ENCODE data around the gene NEK3.

NEK3 gene

DNA sequence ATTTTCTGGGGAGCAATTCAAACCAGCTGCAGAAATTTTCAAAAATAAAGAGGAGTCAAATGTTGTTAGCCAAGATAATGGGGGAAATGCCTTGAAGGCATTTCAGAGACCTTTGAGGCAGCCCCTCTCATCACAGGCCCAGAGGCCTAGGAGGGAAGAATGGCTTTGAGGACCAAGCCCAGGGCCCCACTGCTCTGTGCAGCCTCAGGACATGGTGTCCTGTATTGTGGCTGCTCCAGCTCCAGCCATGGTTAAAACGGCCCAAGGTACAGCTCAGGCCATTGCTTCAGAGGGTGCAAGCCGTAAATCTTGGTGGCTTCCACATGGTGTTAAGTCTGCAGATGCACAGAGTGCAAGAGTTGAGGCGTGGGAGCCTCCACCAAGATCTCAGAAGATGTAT lies 62.6 kb downstream of the NEK3 start:
- no peaks in the 10 kb centered on the region for H3K79me2 ChIP-seq (ENCODE audit: insufficient read depth, low read length)
- no peak overlapping the region for H3K4me2 ChIP-seq (ENCODE audit: low read length)
- no peaks in the 10 kb centered on the region; the same call in 1 of the 2 replicates for H3K27me3 ChIP-seq (ENCODE audit: insufficient read depth, low read length)
- no peak overlapping the region for H3K27ac ChIP-seq (ENCODE audit: low read depth, low read length, poor library complexity, severe bottlenecking)
- H3K9me3 ChIP-seq (ENCODE audit: low read length) = no peaks in the 10 kb centered on the region
- no peaks in the 10 kb centered on the region for H3K9me2 ChIP-seq (ENCODE audit: low read depth, low read length)
- H2AFZ ChIP-seq (ENCODE audit: low read length) = no peak overlapping the region
- H3K4me1 ChIP-seq (ENCODE audit: insufficient read depth, low read length, severe bottlenecking) = no peaks in the 10 kb centered on the region
- no peaks in the 10 kb centered on the region for H4K20me1 ChIP-seq (ENCODE audit: insufficient read depth, low read length)
- H3K36me3 ChIP-seq (ENCODE audit: insufficient read depth, low read length) = no peaks in the 10 kb centered on the region
- no peak overlapping the region for H3K9ac ChIP-seq (ENCODE audit: low read length)
- no peaks in the 10 kb centered on the region for H3F3A ChIP-seq (ENCODE audit: insufficient read depth, low read length)
- no peak for TF ChIP-seq EZH2 (IDR thresholded peaks at IDR 0.05; ENCODE audit: borderline replicate concordance, low read length)
- TF ChIP-seq, protein P1, sequence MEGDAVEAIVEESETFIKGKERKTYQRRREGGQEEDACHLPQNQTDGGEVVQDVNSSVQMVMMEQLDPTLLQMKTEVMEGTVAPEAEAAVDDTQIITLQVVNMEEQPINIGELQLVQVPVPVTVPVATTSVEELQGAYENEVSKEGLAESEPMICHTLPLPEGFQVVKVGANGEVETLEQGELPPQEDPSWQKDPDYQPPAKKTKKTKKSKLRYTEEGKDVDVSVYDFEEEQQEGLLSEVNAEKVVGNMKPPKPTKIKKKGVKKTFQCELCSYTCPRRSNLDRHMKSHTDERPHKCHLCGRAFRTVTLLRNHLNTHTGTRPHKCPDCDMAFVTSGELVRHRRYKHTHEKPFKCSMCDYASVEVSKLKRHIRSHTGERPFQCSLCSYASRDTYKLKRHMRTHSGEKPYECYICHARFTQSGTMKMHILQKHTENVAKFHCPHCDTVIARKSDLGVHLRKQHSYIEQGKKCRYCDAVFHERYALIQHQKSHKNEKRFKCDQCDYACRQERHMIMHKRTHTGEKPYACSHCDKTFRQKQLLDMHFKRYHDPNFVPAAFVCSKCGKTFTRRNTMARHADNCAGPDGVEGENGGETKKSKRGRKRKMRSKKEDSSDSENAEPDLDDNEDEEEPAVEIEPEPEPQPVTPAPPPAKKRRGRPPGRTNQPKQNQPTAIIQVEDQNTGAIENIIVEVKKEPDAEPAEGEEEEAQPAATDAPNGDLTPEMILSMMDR (IDR thresholded peaks at IDR 0.05; ENCODE audit: low read length) = no peak
- H3K4me3 ChIP-seq (ENCODE audit: low read depth, low read length, poor library complexity, severe bottlenecking) = no peak overlapping the region

DNA sequence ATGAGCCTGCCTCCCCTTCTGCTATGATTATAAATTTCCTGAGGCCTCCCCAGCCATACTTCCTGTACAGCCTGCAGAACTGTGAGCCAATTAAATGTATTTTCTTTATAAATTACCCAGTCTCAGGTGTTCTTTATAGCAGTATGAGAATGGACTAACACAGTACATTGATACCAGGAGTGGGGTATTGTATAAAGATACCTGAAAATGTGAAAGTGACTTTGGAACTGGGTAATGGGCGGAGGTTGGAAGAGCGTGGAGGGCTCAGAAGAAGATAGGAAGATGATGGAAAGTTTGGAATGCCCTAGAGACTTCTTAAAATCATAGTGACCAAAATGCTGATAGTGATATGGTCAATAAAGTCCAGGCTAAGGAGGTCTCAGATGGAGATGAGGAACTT lies 63.3 kb downstream of the NEK3 start:
- Histone ChIP-seq H3K4me1 (ENCODE audit: insufficient read depth, low read length, severe bottlenecking) (no peaks in the 10 kb centered on the region), H3K79me2 (ENCODE audit: insufficient read depth, low read length) (no peaks in the 10 kb centered on the region), H3K36me3 (ENCODE audit: insufficient read depth, low read length) (no peaks in the 10 kb centered on the region), H3K4me2 (ENCODE audit: low read length) (no peak overlapping the region), H3K27me3 (ENCODE audit: insufficient read depth, low read length) (no peaks in the 10 kb centered on the region; the same call in 1 of the 2 replicates), H3K4me3 (ENCODE audit: low read depth, low read length, poor library complexity, severe bottlenecking) (no peak overlapping the region), H3K9me3 (ENCODE audit: low read length) (no peaks in the 10 kb centered on the region), H3F3A (ENCODE audit: insufficient read depth, low read length) (no peaks in the 10 kb centered on the region), H4K20me1 (ENCODE audit: insufficient read depth, low read length) (no peaks in the 10 kb centered on the region), H3K27ac (ENCODE audit: low read depth, low read length, poor library complexity, severe bottlenecking) (no peak overlapping the region), H2AFZ (ENCODE audit: low read length) (no peak overlapping the region), H3K9ac (ENCODE audit: low read length) (no peak overlapping the region), H3K9me2 (ENCODE audit: low read depth, low read length) (no peaks in the 10 kb centered on the region)
- no peak for TF ChIP-seq EZH2 (IDR thresholded peaks at IDR 0.05; ENCODE audit: borderline replicate concordance, low read length)
- TF ChIP-seq, protein P1 (IDR thresholded peaks at IDR 0.05; ENCODE audit: low read length) = no peak

DNA sequence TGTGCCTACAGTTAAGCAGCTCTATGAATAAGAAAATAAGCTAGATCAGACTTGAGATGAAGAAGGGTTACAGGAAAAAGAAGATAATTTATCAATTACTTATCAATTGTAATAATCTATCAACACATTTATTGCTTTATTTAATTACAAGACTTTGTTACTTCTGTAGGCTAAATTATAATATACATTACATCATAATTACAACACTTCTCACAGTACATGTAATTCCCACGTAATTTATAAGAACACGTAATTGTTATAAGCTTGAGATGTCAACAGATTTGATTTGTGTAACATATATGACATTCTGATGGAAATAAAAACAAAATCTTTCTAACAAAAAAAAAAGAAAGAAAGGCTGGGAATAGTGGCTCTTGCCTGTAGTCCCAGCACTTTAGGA lies 67.3 kb downstream of the NEK3 start:
- Histone ChIP-seq H3K9ac (ENCODE audit: low read length) (no peak overlapping the region), H3K27ac (ENCODE audit: low read depth, low read length, poor library complexity, severe bottlenecking) (no peak overlapping the region), H3K27me3 (ENCODE audit: insufficient read depth, low read length) (peaks cover 4% of the 10 kb centered on the region; the same call in 1 of the 2 replicates), H4K20me1 (ENCODE audit: insufficient read depth, low read length) (no peaks in the 10 kb centered on the region), H3K9me3 (ENCODE audit: low read length) (no peaks in the 10 kb centered on the region), H3F3A (ENCODE audit: insufficient read depth, low read length) (no peaks in the 10 kb centered on the region), H3K79me2 (ENCODE audit: insufficient read depth, low read length) (no peaks in the 10 kb centered on the region), H3K4me2 (ENCODE audit: low read length) (no peak overlapping the region), H2AFZ (ENCODE audit: low read length) (no peak overlapping the region), H3K36me3 (ENCODE audit: insufficient read depth, low read length) (no peaks in the 10 kb centered on the region), H3K4me1 (ENCODE audit: insufficient read depth, low read length, severe bottlenecking) (no peaks in the 10 kb centered on the region), H3K4me3 (ENCODE audit: low read depth, low read length, poor library complexity, severe bottlenecking) (no peak overlapping the region), H3K9me2 (ENCODE audit: low read depth, low read length) (no peaks in the 10 kb centered on the region)
- TF ChIP-seq EZH2 (IDR thresholded peaks at IDR 0.05; ENCODE audit: borderline replicate concordance, low read length) = no peak

DNA sequence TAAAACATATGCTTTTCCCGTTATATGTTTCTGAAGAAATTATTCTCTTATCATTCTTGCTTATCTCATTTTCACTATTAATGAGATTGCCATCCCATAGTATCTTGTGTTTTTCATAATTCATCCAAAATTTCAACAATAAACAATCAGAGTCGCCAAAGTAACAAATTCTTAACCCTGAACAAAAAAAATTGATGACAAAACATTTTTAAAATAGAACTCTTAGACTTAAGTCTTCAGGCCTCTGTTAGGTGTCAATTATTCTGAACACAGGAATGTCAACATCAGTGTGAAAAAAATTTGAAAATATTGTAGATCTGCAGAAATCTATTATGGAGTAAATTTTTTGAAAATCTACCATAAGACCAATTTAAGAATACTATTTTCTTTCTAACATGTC lies 67.9 kb downstream of the NEK3 start:
- H3K79me2 ChIP-seq (ENCODE audit: insufficient read depth, low read length) = no peaks in the 10 kb centered on the region
- no peak overlapping the region for H2AFZ ChIP-seq (ENCODE audit: low read length)
- no peaks in the 10 kb centered on the region for H3K4me1 ChIP-seq (ENCODE audit: insufficient read depth, low read length, severe bottlenecking)
- no peak overlapping the region for H3K27ac ChIP-seq (ENCODE audit: low read depth, low read length, poor library complexity, severe bottlenecking)
- no peaks in the 10 kb centered on the region for H3F3A ChIP-seq (ENCODE audit: insufficient read depth, low read length)
- no peak overlapping the region for H3K4me3 ChIP-seq (ENCODE audit: low read depth, low read length, poor library complexity, severe bottlenecking)
- no peaks in the 10 kb centered on the region for H3K9me3 ChIP-seq (ENCODE audit: low read length)
- no peaks in the 10 kb centered on the region for H3K9me2 ChIP-seq (ENCODE audit: low read depth, low read length)
- H4K20me1 ChIP-seq (ENCODE audit: insufficient read depth, low read length) = no peaks in the 10 kb centered on the region
- no peak overlapping the region for H3K9ac ChIP-seq (ENCODE audit: low read length)
- H3K4me2 ChIP-seq (ENCODE audit: low read length) = no peak overlapping the region
- TF ChIP-seq, protein P1 (IDR thresholded peaks at IDR 0.05; ENCODE audit: low read length) = no peak
- TF ChIP-seq EZH2 (IDR thresholded peaks at IDR 0.05; ENCODE audit: borderline replicate concordance, low read length) = no peak
- 0 out of 2 replicates have a peak, but pooled peaks cover 4% of the 10 kb centered on the region for H3K27me3 ChIP-seq (ENCODE audit: insufficient read depth, low read length)
- H3K36me3 ChIP-seq (ENCODE audit: insufficient read depth, low read length) = no peaks in the 10 kb centered on the region
